Brain microvascular endothelial cell (primary cell): ENCODE data around the gene CHAF1B.
"Not testable (repeated sequence)": the region's sequence is repeated elsewhere in the genome, so short reads cannot be mapped to it uniquely, and the experiment has no call there.

Source experiments
- DNase-seq: peaks from one replicate; pipeline ENCODE4 v3.0.0-alpha.2; 2020
- H3K27ac ChIP-seq: fragments of 250-450 bp; sonication (Bioruptor Pico); 2 replicates; pipeline ENCODE4 v1.5.1; 2020; ENCODE audit warnings: mild to moderate bottlenecking, moderate library complexity
- H3K27me3 ChIP-seq: fragments of 250-450 bp; sonication (Bioruptor Pico); replicated peaks from 2 replicates; pipeline ENCODE4 v1.5.1; 2020; ENCODE audit warnings: mild to moderate bottlenecking
- H3K36me3 ChIP-seq: fragments of 250-450 bp; sonication (Bioruptor Pico); replicated peaks from 2 replicates; pipeline ENCODE4 v1.5.1; 2020; ENCODE audit warnings: mild to moderate bottlenecking
- H3K4me3 ChIP-seq: 2 replicates; pipeline ENCODE4 v1.5.1; 2011; ENCODE audit warnings: low read depth, mild to moderate bottlenecking, control low read depth, low read length, moderate library complexity
- CTCF ChIP-seq: IDR thresholded peaks from 2 replicates; pipeline ENCODE4 v1.5.1; 2011; ENCODE audit warnings: low read depth, mild to moderate bottlenecking, moderate library complexity, low read length, control low read depth, inconsistent platforms; ENCODE audit errors: missing control alignments
- in situ Hi-C: cut with HindIII; loops from 2 replicates; pipeline ENCODE4 v1.10.0; 2017; ENCODE audit warnings: low sequenced_read_pairs, low pct_ligation_motif_present

CHAF1B gene

GRCh38 chr21:36369064-36369685 is 16.0 kb upstream of the CHAF1B start:
- H3K4me3 ChIP-seq, result no peak overlapping the region
- in situ Hi-C loops, result no loop called here
- TF ChIP-seq CTCF, result no peak
- no peaks in the 10 kb centered on the region for H3K27me3 ChIP-seq
- DNase-seq, result no peak
- H3K36me3 ChIP-seq, result peaks cover 73% of the 10 kb centered on the region
- no peak overlapping the region for H3K27ac ChIP-seq

- H3K4me3 ChIP-seq, result no peak overlapping the region
- no peak for DNase-seq
- H3K27me3 ChIP-seq, result no peaks in the 10 kb centered on the region
- TF ChIP-seq CTCF, result no peak
- in situ Hi-C loops, result no loop called here
- H3K36me3 ChIP-seq, result peaks cover 33% of the 10 kb centered on the region
- no peak overlapping the region for H3K27ac ChIP-seq
Observed at GRCh38 chr21:36375994-36376393, 9.2 kb upstream of the CHAF1B start.

- Histone ChIP-seq H3K4me3 (no peak overlapping the region), H3K27ac (no peak overlapping the region), H3K27me3 (no peaks in the 10 kb centered on the region), H3K36me3 (peaks cover 26% of the 10 kb centered on the region)
- no peak for DNase-seq
- TF ChIP-seq CTCF, result no peak
- in situ Hi-C loops, result no loop called here
Observed at GRCh38 chr21:36377391-36377842, 7.8 kb upstream of the CHAF1B start.

GRCh38 chr21:36379251-36379650 is 5.9 kb upstream of the CHAF1B start:
- no peak for DNase-seq
- Histone ChIP-seq H3K4me3 (no peak overlapping the region), H3K27me3 (no peaks in the 10 kb centered on the region), H3K27ac (no peak overlapping the region), H3K36me3 (peaks cover 16% of the 10 kb centered on the region)
- in situ Hi-C loops, result no loop called here
- no peak for TF ChIP-seq CTCF

GRCh38 chr21:36381841-36382589 is 3.2 kb upstream of the CHAF1B start:
- no peak for DNase-seq
- no peak for TF ChIP-seq CTCF
- Histone ChIP-seq H3K27me3 (no peaks in the 10 kb centered on the region), H3K4me3 (no peak overlapping the region), H3K27ac (no peak overlapping the region), H3K36me3 (peaks cover 12% of the 10 kb centered on the region)
- in situ Hi-C loops, result no loop called here

- H3K36me3 ChIP-seq, H3K4me3 ChIP-seq, H3K27ac ChIP-seq, H3K27me3 ChIP-seq, DNase-seq, in situ Hi-C loops: not testable (repeated sequence)
Observed at GRCh38 chr21:36382722-36383121, 2.5 kb upstream of the CHAF1B start.
